TTC549 (cell line): ENCODE data around the gene ADAMTSL1.

Experiments used
- FAIRE-seq: peaks from 2 replicates; lab custom pipeline; 2012; peaks lifted over from hg19 to GRCh38; lab: Jason Lieb, UNC

ADAMTSL1 gene

GRCh38 chr9:18741945-18742344, 268.0 kb downstream of the ADAMTSL1 start:
- no peak for FAIRE-seq

GRCh38 chr9:18743421-18743820, 269.5 kb downstream of the ADAMTSL1 start:
- no peak for FAIRE-seq

- no peak for FAIRE-seq
These were observed 270.0 kb downstream of the ADAMTSL1 start for GRCh38 chr9:18743971-18744370.

- no peak for FAIRE-seq
These were observed 271.8 kb downstream of the ADAMTSL1 start for GRCh38 chr9:18745710-18746109.

- FAIRE-seq: no peak
These were observed 272.7 kb downstream of the ADAMTSL1 start for GRCh38 chr9:18746631-18747030.

- no peak for FAIRE-seq
These were observed 273.6 kb downstream of the ADAMTSL1 start for GRCh38 chr9:18747595-18747994.

GRCh38 chr9:18748251-18748701, 274.3 kb downstream of the ADAMTSL1 start:
- FAIRE-seq: no peak

- no peak for FAIRE-seq
These were observed 275.8 kb downstream of the ADAMTSL1 start for GRCh38 chr9:18749711-18750110.

GRCh38 chr9:18753904-18754303, 280.0 kb downstream of the ADAMTSL1 start:
- no peak for FAIRE-seq

- FAIRE-seq: no peak
These were observed 280.6 kb downstream of the ADAMTSL1 start for GRCh38 chr9:18754537-18754936.

GRCh38 chr9:18755263-18755662, 281.3 kb downstream of the ADAMTSL1 start:
- FAIRE-seq: no peak

- no peak for FAIRE-seq
These were observed 282.8 kb downstream of the ADAMTSL1 start for GRCh38 chr9:18756712-18757125.

- FAIRE-seq: no peak
These were observed 285.9 kb downstream of the ADAMTSL1 start for GRCh38 chr9:18759827-18760226.

GRCh38 chr9:18761742-18762300, 287.9 kb downstream of the ADAMTSL1 start:
- FAIRE-seq: no peak

GRCh38 chr9:18766989-18767550, 293.1 kb downstream of the ADAMTSL1 start:
- FAIRE-seq: no peak

GRCh38 chr9:18768951-18769622, 295.1 kb downstream of the ADAMTSL1 start:
- FAIRE-seq: no peak

- FAIRE-seq: no peak
These were observed 296.4 kb downstream of the ADAMTSL1 start for GRCh38 chr9:18770131-18770908.

- no peak for FAIRE-seq
These were observed 297.1 kb downstream of the ADAMTSL1 start for GRCh38 chr9:18771011-18771410.

GRCh38 chr9:18771763-18772162, 297.8 kb downstream of the ADAMTSL1 start:
- no peak for FAIRE-seq

GRCh38 chr9:18775241-18775640, 301.3 kb downstream of the ADAMTSL1 start:
- FAIRE-seq: no peak

- FAIRE-seq: no peak
These were observed 302.0 kb downstream of the ADAMTSL1 start for GRCh38 chr9:18775930-18776329.

GRCh38 chr9:18776836-18777820, 303.2 kb downstream of the ADAMTSL1 start:
- FAIRE-seq: no peak
